HepG2 (cell line): ENCODE results near the gene COMT. TPM values are rescaled to one million over a fixed set of nuclear protein-coding genes. Genes with fewer than 3 reads are reported as not detected.

Experiments used
- GABPA ChIP-seq, 2 experiments: IDR thresholded peaks; 2 replicates each; pipeline ENCODE4 v1.6.1; 2011 to 2016; ENCODE audit warnings: low read depth in 2 of 2, low read length in 1 of 2, missing biosample characterization in 1 of 2, missing genetic modification characterization in 1 of 2
- JUND ChIP-seq: sonication (generic); formaldehyde crosslinking; IDR thresholded peaks from 2 replicates; pipeline ENCODE4 v1.8.0; 2022; ENCODE audit warnings: mild to moderate bottlenecking, missing genetic modification reagents
- MEIS2 ChIP-seq: sonication (generic); formaldehyde crosslinking; IDR thresholded peaks from 2 replicates; pipeline ENCODE4 v1.9.0; 2021; ENCODE audit warnings: mild to moderate bottlenecking, missing genetic modification reagents
- NCOA2 ChIP-seq: sonication (generic); formaldehyde crosslinking; IDR thresholded peaks from 2 replicates; pipeline ENCODE4 v1.8.0; 2022; ENCODE audit warnings: inconsistent platforms
- RAD51 ChIP-seq: fragments of 450-650 bp; IDR thresholded peaks from 2 replicates; pipeline ENCODE4 v1.6.1; 2016; ENCODE audit warnings: borderline replicate concordance
- RCOR2 ChIP-seq: IDR thresholded peaks from 2 replicates; pipeline ENCODE4 v1.6.1; 2016; ENCODE audit warnings: missing biosample characterization, missing genetic modification reagents
- TARDBP ChIP-seq: sonication (generic); formaldehyde crosslinking; IDR thresholded peaks from 2 replicates; pipeline ENCODE4 v1.8.0; 2022; ENCODE audit warnings: mild to moderate bottlenecking, missing genetic modification reagents
- TBX3 ChIP-seq: fragments of 450-650 bp; IDR thresholded peaks from 2 replicates; pipeline ENCODE4 v1.6.1; 2017; ENCODE audit warnings: antibody characterized with exemption, mild to moderate bottlenecking, inconsistent platforms, borderline replicate concordance
- TEAD2 ChIP-seq: sonication (generic); formaldehyde crosslinking; IDR thresholded peaks from 2 replicates; pipeline ENCODE4 v1.9.0; 2021; ENCODE audit warnings: missing genetic modification reagents
- TRIM24 ChIP-seq: sonication (generic); formaldehyde crosslinking; IDR thresholded peaks from 2 replicates; pipeline ENCODE4 v1.8.0; 2022; ENCODE audit warnings: mild to moderate bottlenecking, missing genetic modification reagents
- ZMYM3 ChIP-seq: sonication (generic); formaldehyde crosslinking; IDR thresholded peaks from 2 replicates; pipeline ENCODE4 v1.5.1; 2020; ENCODE audit warnings: mild to moderate bottlenecking, missing genetic modification reagents
- ZNF431 ChIP-seq: sonication (generic); formaldehyde crosslinking; IDR thresholded peaks from 2 replicates; pipeline ENCODE4 v1.9.0; 2022; ENCODE audit warnings: missing genetic modification reagents, low read depth, mild to moderate bottlenecking, borderline replicate concordance
- ZNF562 ChIP-seq: sonication (generic); formaldehyde crosslinking; IDR thresholded peaks from 2 replicates; pipeline ENCODE4 v1.8.0; 2022; ENCODE audit warnings: missing genetic modification reagents, borderline replicate concordance
- ZNF629 ChIP-seq: sonication (generic); formaldehyde crosslinking; conservative IDR thresholded peaks from 2 replicates; pipeline ENCODE4 v1.5.0; 2020; ENCODE audit warnings: missing genetic modification reagents
- polyA plus RNA-seq, 8 experiments: library from polyadenylated mRNA; depleted of rRNA in 3 of 8; stranded (reverse) in 7 of 8; unstranded in 1 of 8; fragments of >200 nt; fragmentation: Illumina TruSeq in 4 of 8; extraction: Trizol in 4 of 8; gene quantifications; 2 replicates each; pipeline versions ENCODE4 v1.2.1 to v1.2.3, GENCODE V29; 2011 to 2016; ENCODE audit warnings: low read depth in 4 of 8, missing spikeins in 1 of 8, mixed read lengths in 1 of 8; ENCODE audit not compliant: insufficient read depth in 1 of 8
- total RNA-seq, 5 experiments: library from RNA; depleted of rRNA; stranded (reverse); fragments of >200 nt; fragmentation: Illumina TruSeq; extraction: Trizol; gene quantifications; 2 replicates each; pipeline ENCODE4 v1.2.3, GENCODE V29; 2016; ENCODE audit warnings: low read depth in 1 of 5
- TF ChIP-seq, protein P1 (sequence below): sonication (generic); formaldehyde crosslinking; IDR thresholded peaks from 2 replicates; pipeline ENCODE4 v1.5.1; 2020; ENCODE audit warnings: mild to moderate bottlenecking, missing genetic modification reagents, moderate library complexity
- TF ChIP-seq, protein P2 (sequence below): sonication (generic); formaldehyde crosslinking; conservative IDR thresholded peaks from 2 replicates; pipeline ENCODE4 v1.8.1; 2023; ENCODE audit warnings: missing genetic modification reagents
- TF ChIP-seq, protein P3 (sequence below): sonication (generic); formaldehyde crosslinking; IDR thresholded peaks from 2 replicates; pipeline ENCODE4 v1.8.1; 2023; ENCODE audit warnings: mild to moderate bottlenecking, missing genetic modification reagents
- TF ChIP-seq, protein P4 (sequence below): sonication (generic); formaldehyde crosslinking; IDR thresholded peaks from 2 replicates; pipeline ENCODE4 v1.4.0; 2020; ENCODE audit warnings: missing genetic modification reagents, borderline replicate concordance
- TF ChIP-seq, protein P5 (sequence below): sonication (generic); formaldehyde crosslinking; IDR thresholded peaks from 2 replicates; pipeline ENCODE4 v1.8.0; 2022; ENCODE audit warnings: mild to moderate bottlenecking, missing genetic modification reagents, moderate library complexity

Gene COMT
- total and polyA plus RNA-seq, 2 of the 13 experiments (the other 11 are each of a cell fraction or from before 2014, with no cell fraction given): 156 to 162 TPM

DNA sequence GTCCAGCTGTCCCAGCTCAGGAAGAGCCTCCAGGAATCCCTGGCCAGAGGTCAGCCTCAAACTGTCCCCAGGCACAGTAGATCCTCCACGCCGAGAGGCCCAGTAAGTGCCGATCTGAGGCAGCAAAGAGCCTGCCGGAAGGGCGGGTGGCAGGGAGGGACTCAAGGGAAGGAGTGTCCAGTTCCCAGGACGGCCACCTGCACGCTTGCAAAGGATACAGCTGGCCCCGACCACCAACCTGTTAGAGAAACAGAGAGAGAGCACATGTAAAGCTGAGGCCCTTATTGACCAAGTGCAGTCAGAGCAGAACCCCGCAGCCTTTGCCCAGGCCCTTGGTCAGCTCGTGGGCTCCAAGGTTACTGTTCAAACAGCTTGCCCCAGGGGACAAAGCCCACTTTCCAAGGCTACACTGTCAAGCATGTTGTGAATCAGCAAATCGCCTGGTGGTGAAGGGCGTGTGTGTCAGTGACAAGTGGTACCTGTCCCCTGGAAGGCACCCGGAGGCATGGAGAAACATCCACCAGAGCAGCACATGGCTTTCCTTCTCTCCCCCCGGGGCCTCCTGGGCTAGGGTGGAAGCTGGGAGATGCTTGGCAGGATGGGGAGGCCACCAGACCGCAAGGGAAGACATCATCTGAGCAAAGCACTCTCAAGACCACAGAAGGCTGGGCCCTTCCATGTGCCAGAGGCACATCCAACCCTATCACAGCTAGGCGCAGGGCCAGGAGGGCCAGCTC, 42.6 kb upstream of the COMT start (continued):
- TF ChIP-seq, protein P1, sequence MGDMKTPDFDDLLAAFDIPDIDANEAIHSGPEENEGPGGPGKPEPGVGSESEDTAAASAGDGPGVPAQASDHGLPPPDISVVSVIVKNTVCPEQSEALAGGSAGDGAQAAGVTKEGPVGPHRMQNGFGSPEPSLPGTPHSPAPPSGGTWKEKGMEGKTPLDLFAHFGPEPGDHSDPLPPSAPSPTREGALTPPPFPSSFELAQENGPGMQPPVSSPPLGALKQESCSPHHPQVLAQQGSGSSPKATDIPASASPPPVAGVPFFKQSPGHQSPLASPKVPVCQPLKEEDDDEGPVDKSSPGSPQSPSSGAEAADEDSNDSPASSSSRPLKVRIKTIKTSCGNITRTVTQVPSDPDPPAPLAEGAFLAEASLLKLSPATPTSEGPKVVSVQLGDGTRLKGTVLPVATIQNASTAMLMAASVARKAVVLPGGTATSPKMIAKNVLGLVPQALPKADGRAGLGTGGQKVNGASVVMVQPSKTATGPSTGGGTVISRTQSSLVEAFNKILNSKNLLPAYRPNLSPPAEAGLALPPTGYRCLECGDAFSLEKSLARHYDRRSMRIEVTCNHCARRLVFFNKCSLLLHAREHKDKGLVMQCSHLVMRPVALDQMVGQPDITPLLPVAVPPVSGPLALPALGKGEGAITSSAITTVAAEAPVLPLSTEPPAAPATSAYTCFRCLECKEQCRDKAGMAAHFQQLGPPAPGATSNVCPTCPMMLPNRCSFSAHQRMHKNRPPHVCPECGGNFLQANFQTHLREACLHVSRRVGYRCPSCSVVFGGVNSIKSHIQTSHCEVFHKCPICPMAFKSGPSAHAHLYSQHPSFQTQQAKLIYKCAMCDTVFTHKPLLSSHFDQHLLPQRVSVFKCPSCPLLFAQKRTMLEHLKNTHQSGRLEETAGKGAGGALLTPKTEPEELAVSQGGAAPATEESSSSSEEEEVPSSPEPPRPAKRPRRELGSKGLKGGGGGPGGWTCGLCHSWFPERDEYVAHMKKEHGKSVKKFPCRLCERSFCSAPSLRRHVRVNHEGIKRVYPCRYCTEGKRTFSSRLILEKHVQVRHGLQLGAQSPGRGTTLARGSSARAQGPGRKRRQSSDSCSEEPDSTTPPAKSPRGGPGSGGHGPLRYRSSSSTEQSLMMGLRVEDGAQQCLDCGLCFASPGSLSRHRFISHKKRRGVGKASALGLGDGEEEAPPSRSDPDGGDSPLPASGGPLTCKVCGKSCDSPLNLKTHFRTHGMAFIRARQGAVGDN (CRISPR knock-in tag): peak; percentile 97
- no peak for TF ChIP-seq RAD51
- TF ChIP-seq MEIS2 (CRISPR knock-in tag): no peak
- no peak for TF ChIP-seq TBX3
- TF ChIP-seq RCOR2 (CRISPR knock-in tag): no peak
- no peak for TF ChIP-seq TRIM24 (CRISPR knock-in tag)
- TF ChIP-seq, protein P2, sequence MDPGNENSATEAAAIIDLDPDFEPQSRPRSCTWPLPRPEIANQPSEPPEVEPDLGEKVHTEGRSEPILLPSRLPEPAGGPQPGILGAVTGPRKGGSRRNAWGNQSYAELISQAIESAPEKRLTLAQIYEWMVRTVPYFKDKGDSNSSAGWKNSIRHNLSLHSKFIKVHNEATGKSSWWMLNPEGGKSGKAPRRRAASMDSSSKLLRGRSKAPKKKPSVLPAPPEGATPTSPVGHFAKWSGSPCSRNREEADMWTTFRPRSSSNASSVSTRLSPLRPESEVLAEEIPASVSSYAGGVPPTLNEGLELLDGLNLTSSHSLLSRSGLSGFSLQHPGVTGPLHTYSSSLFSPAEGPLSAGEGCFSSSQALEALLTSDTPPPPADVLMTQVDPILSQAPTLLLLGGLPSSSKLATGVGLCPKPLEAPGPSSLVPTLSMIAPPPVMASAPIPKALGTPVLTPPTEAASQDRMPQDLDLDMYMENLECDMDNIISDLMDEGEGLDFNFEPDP (CRISPR knock-in tag): no peak
- no peak for TF ChIP-seq TEAD2 (CRISPR knock-in tag)
- TF ChIP-seq ZMYM3: no peak; the same call in 1 of the 2 replicates
- no peak for TF ChIP-seq JUND (CRISPR knock-in tag)
- TF ChIP-seq, protein P3, sequence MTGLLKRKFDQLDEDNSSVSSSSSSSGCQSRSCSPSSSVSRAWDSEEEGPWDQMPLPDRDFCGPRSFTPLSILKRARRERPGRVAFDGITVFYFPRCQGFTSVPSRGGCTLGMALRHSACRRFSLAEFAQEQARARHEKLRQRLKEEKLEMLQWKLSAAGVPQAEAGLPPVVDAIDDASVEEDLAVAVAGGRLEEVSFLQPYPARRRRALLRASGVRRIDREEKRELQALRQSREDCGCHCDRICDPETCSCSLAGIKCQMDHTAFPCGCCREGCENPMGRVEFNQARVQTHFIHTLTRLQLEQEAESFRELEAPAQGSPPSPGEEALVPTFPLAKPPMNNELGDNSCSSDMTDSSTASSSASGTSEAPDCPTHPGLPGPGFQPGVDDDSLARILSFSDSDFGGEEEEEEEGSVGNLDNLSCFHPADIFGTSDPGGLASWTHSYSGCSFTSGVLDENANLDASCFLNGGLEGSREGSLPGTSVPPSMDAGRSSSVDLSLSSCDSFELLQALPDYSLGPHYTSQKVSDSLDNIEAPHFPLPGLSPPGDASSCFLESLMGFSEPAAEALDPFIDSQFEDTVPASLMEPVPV: no peak
- no peak; the same call in 1 of the 2 replicates for TF ChIP-seq ZNF431 (CRISPR knock-in tag)
- TF ChIP-seq NCOA2 (CRISPR knock-in tag): peak; percentile 34
- TF ChIP-seq, protein P4, sequence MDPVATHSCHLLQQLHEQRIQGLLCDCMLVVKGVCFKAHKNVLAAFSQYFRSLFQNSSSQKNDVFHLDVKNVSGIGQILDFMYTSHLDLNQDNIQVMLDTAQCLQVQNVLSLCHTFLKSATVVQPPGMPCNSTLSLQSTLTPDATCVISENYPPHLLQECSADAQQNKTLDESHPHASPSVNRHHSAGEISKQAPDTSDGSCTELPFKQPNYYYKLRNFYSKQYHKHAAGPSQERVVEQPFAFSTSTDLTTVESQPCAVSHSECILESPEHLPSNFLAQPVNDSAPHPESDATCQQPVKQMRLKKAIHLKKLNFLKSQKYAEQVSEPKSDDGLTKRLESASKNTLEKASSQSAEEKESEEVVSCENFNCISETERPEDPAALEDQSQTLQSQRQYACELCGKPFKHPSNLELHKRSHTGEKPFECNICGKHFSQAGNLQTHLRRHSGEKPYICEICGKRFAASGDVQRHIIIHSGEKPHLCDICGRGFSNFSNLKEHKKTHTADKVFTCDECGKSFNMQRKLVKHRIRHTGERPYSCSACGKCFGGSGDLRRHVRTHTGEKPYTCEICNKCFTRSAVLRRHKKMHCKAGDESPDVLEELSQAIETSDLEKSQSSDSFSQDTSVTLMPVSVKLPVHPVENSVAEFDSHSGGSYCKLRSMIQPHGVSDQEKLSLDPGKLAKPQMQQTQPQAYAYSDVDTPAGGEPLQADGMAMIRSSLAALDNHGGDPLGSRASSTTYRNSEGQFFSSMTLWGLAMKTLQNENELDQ (CRISPR knock-in tag): no peak
- no peak for TF ChIP-seq ZNF562
- TF ChIP-seq TARDBP (CRISPR knock-in tag): peak; percentile 72; the same call in 1 of the 2 replicates
- TF ChIP-seq, protein P5, sequence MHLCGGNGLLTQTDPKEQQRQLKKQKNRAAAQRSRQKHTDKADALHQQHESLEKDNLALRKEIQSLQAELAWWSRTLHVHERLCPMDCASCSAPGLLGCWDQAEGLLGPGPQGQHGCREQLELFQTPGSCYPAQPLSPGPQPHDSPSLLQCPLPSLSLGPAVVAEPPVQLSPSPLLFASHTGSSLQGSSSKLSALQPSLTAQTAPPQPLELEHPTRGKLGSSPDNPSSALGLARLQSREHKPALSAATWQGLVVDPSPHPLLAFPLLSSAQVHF: no peak
- no peak for TF ChIP-seq GABPA (IDR thresholded peaks at IDR 0.05; ENCODE audit: low read depth, low read length)
- TF ChIP-seq GABPA (CRISPR knock-in tag; IDR thresholded peaks at IDR 0.05; ENCODE audit: low read depth): 0 out of 2 replicates have a peak, but pooled peaks have one; percentile 31
- 0 out of 2 replicates have a peak, but pooled peaks have one; percentile 5 for TF ChIP-seq ZNF629
